Choroid plexus epithelial cell (primary cell): ENCODE results near the gene PRRG3.
A peak's percentile ranks its signal among the peaks of the same experiment; 100 is the strongest.
"Not testable (repeated sequence)": the region's sequence is repeated elsewhere in the genome, so short reads cannot be mapped to it uniquely, and the experiment has no call there.

Source experiments
- DNase-seq: peaks from one replicate; pipeline ENCODE4 v3.0.0-alpha.2; 2010; ENCODE audit warnings: low read depth
- H3K4me3 ChIP-seq: 2 replicates; pipeline ENCODE4 v1.5.1; 2011; ENCODE audit warnings: low read depth, mild to moderate bottlenecking, control low read depth, low read length, moderate library complexity
- CTCF ChIP-seq: conservative IDR thresholded peaks from 2 replicates; pipeline ENCODE4 v1.5.1; 2011; ENCODE audit warnings: low read depth, mild to moderate bottlenecking, control low read depth, inconsistent platforms, low read length, moderate library complexity

PRRG3 gene

DNA sequence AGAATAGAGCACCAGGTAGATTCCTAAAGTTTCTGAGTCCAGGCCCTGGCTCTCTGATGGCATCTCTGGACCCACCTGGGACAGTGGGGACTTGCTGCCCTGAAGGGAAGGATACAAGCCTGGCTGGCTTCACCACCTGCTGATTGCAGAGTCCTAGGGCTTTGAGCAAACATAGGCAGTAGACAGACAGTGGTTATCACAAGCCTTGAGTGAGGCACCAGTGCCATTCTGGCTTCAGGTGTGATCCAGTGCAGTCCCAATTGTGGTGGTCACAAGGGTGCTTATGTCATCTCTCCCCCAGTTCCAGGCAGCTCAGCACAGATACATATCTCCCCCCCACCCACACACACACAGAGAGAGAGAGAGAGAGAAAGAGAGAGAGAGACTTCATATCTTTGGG is 6.6 kb upstream of the PRRG3 start:
- DNase-seq = no peak
- H3K4me3 ChIP-seq = no peak overlapping the region
- TF ChIP-seq CTCF = no peak

DNA sequence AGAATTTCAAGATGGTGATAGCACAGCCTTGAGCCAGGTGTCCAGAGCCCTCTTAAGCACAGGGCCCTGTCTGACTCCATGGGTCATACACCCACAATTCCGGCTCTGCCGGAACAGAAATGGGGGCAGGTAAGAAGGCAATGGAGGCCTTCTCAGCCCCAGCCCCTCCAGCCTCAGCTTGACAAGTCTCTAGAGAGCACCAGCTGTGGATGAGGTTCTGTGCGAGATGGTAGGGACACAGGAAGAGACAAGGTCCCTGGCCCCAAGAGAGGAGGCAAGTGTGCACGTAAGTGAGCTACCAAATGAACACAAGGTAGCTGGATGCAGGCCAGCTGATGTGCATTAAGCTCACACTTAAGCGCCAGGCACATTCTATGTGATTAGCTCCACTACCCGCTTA is 2.4 kb upstream of the PRRG3 start:
- no peak for TF ChIP-seq CTCF
- DNase-seq = no peak
- H3K4me3 ChIP-seq = no peak overlapping the region

- TF ChIP-seq CTCF = no peak
- DNase-seq = no peak
- no peak overlapping the region for H3K4me3 ChIP-seq
Observed at GRCh38 chrX:151694121-151694520, 1.1 kb upstream of the PRRG3 start.

DNA sequence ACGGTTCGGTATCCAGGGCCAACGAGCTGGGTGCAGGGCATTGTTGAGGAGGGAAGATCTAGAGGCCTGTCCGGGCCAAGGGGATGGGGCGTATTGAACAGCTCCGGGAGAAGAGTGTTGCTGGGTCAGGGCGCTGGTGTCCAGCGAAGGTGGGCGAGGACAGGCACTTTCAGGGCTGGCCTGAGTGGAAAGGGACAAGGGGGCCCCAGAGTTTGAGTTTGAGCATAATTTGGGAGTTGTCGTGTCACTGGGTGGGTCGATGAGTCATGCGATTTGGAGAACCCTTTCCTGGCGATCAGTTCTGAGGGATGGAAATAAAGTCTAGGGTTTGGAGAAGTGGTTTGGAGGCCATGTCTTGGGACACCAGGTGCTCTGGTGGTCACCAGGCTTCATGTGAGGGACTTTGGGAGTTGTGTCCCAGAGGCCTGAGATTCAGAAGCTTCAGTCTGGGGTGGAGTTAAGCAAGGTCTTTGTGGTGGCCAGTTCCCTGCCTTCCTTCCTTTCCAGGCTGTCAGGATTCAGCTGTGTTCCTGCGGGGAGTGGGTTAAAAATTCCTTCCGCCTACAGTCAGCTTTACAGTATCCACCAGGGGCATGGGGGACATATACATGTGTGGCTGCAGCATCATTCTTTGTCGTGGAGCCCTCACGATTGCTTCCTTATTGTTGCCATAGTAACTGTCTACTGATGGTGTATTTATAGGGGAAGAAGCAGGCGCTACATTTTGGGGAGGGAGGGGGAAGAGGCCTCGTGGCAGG is 504 bp downstream of the PRRG3 start:
- no peak for TF ChIP-seq CTCF
- H3K4me3 ChIP-seq = no peak overlapping the region
- DNase-seq = no peak

DNA sequence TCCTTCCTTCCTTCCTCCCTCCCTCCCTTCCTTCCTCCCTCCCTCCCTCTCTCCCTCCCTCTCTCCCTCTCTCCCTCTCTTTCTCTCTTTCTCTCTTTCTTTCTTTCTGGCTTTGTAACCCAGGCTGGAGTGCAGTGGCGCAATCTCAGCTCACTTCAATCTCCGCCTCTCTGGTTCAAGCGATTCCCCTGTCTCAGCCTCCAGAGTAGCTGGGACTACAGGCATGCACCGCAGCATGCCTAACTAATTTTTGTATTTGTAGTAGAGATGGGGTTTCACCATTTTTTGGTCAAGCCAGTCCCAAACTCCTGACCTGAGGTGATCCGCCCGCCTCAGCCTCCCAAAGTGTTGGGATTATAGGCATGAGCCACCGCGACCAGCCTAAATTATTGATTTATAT is 1.8 kb downstream of the PRRG3 start:
- DNase-seq, H3K4me3 ChIP-seq: not testable (repeated sequence)

- no peak for TF ChIP-seq CTCF
- peak; percentile 2 for DNase-seq
- H3K4me3 ChIP-seq = no peak overlapping the region
Observed at GRCh38 chrX:151697522-151697921, 2.3 kb downstream of the PRRG3 start.

DNA sequence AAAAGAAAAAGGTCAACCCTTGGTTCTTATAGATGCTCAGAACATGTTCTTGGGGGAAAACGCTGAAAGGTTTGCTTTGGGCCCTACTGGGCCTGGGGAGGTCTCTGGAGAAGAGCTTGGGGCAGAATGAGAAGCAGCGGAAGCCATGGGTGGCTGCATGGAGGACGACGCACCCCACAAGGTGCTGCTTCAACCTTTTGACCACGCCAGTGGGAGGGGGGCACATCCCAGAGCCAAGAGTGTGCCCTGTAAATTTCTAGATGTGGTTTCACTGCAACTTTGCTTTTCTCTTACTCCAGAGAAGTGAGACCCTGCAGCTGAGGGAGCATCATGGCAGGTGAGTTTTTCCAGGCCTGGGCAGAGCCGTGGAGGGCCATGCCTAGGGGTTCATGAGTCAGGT is 3.2 kb downstream of the PRRG3 start:
- DNase-seq = no peak
- H3K4me3 ChIP-seq = no peak overlapping the region
- no peak for TF ChIP-seq CTCF
